HG03457 (cell line): Measurements from ENCODE around the gene CREB5.
"Not testable (repeated sequence)": the region's sequence is repeated elsewhere in the genome, so short reads cannot be mapped to it uniquely, and the experiment has no call there.

ENCODE experiments used
- ATAC-seq: cut with Tn5 transposase; IDR thresholded peaks from one replicate; pipeline ENCODE4 v1.9.1; 2021; ENCODE audit warnings: moderate number of reproducible peaks; ENCODE audit not compliant: unreplicated experiment

The CREB5 gene

GRCh38 chr7:28572321-28573058, 160.2 kb downstream of the CREB5 start:
- ATAC-seq, result no peak

GRCh38 chr7:28573059-28573553, 160.8 kb downstream of the CREB5 start:
- ATAC-seq, result no peak

GRCh38 chr7:28573651-28574301, 161.5 kb downstream of the CREB5 start:
- ATAC-seq, result no peak

- no peak for ATAC-seq
Measured at GRCh38 chr7:28575241-28575643, 162.9 kb downstream of the CREB5 start.

GRCh38 chr7:28576656-28577055, 164.3 kb downstream of the CREB5 start:
- ATAC-seq, result no peak

GRCh38 chr7:28579571-28579970, 167.3 kb downstream of the CREB5 start:
- no peak for ATAC-seq

- no peak for ATAC-seq
Measured at GRCh38 chr7:28580665-28581064, 168.3 kb downstream of the CREB5 start.

GRCh38 chr7:28581351-28581750, 169.0 kb downstream of the CREB5 start:
- ATAC-seq, result no peak

GRCh38 chr7:28582226-28582625, 169.9 kb downstream of the CREB5 start:
- no peak for ATAC-seq

GRCh38 chr7:28584235-28584634, 171.9 kb downstream of the CREB5 start:
- ATAC-seq, result no peak

- ATAC-seq, result no peak
Measured at GRCh38 chr7:28586736-28587135, 174.4 kb downstream of the CREB5 start.

- ATAC-seq, result no peak
Measured at GRCh38 chr7:28587211-28587610, 174.9 kb downstream of the CREB5 start.

GRCh38 chr7:28588602-28589001, 176.3 kb downstream of the CREB5 start:
- no peak for ATAC-seq

- ATAC-seq, result no peak
Measured at GRCh38 chr7:28591041-28591674, 178.8 kb downstream of the CREB5 start.

GRCh38 chr7:28591725-28592349, 179.5 kb downstream of the CREB5 start:
- ATAC-seq, result no peak

GRCh38 chr7:28592861-28593260, 180.5 kb downstream of the CREB5 start:
- ATAC-seq, result no peak

GRCh38 chr7:28595076-28595475, 182.8 kb downstream of the CREB5 start:
- ATAC-seq, result no peak

GRCh38 chr7:28595801-28596200, 183.5 kb downstream of the CREB5 start:
- no peak for ATAC-seq

- ATAC-seq, result no peak
Measured at GRCh38 chr7:28596245-28596935, 184.1 kb downstream of the CREB5 start.

GRCh38 chr7:28597284-28597683, 185.0 kb downstream of the CREB5 start:
- ATAC-seq, result no peak

GRCh38 chr7:28598037-28598436, 185.7 kb downstream of the CREB5 start:
- not testable (repeated sequence) for ATAC-seq
